Stimulated activated CD4-positive, alpha-beta T cell treated with anti-CD3 and anti-CD28 coated beads, Interleukin-2, amount 100 ng/mL, for 4 hours (primary cell): ENCODE data around the gene TSC1.

ENCODE experiments used
- DNase-seq: peaks from one replicate; pipeline ENCODE4 v3.0.0-alpha.2; 2020; ENCODE audit warnings: low read depth

The TSC1 gene

DNA sequence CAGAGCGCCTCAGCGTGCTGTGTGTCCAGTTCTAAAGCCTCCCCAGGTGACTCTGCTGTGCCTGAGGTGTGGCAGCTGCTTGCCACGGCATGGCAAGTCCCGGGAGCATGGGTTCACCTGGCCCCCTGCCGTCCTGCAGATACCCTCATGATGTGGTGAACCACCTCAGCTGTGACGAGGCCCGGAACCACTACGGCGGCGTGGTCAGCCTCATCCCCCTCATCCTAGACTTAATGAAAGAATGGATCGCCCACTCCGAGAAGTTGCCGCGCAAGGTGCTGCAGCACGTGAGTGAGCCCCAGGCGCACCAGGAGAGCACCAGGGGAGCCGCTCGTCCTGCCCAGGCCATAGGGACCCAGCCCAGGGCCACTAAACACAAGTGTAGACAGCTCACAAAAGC lies 56.3 kb downstream of the TSC1 start:
- no peak for DNase-seq

DNA sequence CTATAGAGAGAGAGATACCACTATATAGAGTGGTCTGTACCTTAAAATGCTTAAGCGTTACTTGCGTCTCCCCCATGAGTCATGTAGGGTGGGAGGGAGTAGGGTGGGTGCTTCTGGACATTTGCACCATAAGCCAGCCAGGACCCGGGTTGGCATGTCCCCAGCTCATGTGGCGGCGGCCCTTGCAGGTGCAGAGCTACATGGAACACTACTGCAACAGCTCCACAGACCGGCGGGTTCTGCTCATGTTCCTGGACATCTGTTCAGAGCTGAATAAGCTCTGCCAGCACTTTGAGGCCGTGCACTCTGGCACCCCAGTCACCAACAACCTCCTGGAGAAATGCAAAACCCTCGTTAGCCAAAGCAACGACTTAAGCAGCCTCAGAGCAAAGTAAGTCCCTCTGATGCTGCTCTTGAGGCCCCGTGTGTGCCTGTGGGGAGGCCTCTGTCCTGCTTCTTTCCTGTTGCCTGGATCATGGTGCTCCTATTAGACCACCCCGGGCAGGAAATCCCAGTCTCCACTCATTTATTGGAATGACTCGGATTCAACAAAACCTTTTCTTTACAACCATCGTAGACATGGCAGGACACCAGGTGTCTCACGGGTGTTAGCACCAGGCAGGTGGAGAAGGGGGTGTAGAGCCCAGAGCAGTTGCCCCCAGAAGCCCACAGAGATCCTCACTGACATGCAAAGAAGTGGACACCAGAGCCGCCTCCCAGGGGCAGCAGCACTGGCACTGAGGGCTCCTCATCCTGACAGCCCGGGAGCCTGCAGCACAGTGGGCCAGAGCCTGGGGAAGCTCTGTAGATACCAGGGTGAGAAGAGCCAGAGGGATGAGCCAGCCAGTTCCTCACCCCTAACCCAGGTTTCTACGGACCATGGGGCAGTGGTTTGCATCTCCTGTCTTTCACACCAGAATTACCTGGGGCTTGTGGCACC lies 57.0 kb downstream of the TSC1 start:
- no peak for DNase-seq

DNA sequence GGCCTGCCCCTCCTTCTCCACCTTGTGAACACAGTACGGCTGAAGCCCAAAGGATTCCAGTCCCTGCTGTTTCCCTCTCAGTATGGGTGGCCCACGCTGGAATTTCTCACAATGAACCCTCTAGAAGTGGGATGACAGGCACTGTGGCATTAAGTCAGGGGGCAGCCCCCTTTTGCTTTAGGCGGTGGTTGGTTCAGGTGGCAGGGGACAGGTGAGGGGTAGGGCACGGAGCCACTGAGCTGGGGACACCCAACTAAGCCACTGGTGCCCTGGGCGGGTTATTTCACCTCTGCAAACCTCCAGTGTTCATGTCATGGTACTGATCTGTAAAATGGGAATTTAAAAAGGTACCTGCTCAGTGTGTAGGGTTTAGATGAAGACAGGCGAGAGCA lies 58.1 kb downstream of the TSC1 start:
- DNase-seq = no peak

DNA sequence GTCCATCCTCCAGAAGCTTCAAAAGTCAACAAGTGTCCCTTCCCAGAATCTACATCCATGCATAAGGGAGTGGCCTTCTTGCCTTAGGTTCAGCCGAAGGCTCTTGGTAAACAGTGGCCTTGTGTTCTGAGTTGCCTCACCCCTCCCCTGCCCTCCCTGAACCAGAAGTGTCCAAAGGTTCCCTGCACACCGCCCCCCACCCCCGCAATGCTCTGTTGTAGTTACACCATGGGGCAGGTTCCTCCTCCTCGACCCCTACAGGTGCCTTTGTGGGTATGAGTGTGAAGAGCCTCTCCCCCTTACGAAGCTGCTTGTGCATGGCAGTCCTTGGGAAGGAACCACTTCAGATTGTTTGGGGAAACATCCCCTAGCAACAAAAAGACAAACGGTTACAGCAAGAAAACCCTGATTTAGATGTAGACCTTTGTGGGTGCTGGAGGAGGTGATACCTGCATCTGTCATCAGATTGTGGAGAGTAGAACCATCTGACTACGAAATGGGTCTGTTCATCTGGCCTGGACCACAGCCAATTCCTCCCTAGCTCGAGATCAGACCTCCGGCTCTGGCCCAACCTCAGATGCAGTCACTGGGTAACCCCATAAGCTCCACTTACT lies 58.6 kb downstream of the TSC1 start:
- DNase-seq = no peak

DNA sequence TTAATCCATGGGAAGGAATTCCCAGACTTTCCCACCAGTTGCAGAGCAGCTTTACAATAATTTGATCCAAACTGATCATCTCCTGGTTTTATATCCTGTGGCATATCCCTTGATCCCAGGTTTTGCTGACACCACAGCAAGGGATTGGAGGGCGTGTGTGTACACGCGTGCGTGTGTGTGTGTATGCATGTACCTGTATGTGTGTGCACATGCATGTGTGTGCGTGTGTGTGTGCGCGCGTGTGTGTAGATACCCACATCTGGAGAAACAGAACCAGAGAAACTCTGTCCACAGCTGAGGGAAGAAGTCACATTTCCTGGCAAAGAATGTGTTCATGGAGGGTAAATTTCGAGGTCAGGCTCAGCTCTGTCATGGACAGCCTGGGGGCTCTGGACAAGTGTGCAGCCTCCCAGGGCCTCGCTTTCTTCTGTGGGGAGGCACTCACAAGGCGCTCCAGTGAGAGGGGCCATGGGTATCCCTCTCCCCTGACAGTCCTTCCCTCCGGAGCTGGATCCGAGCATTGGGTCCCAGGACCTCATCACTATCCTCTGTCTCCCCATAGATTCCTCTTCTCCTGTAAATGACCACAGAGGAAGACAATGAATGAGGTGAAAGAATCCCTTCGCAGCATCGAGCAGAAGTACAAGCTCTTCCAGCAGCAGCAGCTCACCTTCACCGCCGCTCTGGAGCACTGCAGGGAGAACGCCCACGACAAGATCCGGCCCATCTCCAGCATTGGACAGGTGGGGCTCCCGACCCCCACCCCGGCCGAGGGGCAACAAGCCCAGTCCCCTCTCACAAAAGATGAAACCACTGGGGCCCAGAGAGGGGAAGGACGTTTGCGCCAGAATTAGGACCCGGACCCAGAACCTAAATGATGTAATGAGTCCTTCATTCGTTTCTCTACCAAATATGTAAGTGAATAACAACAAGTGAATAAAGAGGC lies 60.8 kb downstream of the TSC1 start:
- no peak for DNase-seq

DNA sequence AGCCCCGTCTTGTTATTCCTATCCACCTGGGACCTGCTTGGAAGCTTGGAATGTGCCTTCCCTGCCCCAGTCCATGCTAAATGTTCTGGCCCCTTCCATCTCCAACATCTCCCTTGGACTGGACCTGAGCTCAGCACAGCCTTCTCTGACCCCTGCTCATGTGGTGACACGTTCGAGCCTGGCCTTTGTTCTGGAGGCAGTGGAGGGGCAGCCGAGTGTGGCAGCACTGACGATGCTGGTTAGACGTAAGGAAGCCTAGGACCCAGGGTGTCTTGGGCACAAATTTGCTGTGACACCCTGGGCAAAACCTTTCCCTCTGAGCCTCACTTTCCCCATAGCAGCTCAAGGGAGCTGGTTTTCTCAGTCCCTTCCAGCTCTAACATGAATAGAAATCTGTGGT lies 61.8 kb downstream of the TSC1 start:
- no peak for DNase-seq

DNA sequence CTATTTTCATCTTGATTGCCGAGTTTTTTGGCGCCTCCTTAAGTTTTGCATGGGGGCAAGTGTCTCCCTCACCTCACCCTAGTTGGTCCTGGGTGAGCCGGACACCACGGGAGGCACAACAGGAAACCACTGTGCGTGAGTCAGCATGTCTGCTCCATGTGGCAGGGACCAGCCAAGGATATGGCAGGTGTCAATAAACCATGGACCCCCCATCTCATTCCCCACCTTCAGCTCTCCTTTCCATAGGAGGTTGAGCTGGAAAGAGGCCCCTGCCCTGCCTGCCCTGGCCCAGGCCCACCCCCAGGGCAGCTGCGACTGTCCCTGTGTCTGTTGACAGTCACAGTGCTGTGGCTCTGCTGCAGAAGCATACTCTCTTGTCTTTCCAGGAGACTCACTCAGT lies 62.6 kb downstream of the TSC1 start:
- no peak for DNase-seq

DNA sequence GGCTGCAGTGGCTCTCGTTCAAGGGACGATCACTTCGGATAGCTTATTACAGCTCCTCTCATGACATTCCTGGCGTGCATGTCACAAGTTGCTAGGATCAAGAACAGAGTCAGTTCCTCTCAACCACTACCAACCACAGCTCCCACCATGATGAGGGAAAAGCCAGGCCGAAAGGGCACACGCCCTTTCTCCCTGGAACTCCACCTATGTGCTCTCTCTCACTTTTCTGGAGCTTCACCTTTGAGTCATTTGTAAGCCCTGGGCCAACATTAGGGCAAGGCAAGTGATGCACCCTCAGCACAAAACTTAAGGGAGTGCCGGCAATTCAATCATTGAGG lies 64.1 kb downstream of the TSC1 start:
- no peak for DNase-seq

DNA sequence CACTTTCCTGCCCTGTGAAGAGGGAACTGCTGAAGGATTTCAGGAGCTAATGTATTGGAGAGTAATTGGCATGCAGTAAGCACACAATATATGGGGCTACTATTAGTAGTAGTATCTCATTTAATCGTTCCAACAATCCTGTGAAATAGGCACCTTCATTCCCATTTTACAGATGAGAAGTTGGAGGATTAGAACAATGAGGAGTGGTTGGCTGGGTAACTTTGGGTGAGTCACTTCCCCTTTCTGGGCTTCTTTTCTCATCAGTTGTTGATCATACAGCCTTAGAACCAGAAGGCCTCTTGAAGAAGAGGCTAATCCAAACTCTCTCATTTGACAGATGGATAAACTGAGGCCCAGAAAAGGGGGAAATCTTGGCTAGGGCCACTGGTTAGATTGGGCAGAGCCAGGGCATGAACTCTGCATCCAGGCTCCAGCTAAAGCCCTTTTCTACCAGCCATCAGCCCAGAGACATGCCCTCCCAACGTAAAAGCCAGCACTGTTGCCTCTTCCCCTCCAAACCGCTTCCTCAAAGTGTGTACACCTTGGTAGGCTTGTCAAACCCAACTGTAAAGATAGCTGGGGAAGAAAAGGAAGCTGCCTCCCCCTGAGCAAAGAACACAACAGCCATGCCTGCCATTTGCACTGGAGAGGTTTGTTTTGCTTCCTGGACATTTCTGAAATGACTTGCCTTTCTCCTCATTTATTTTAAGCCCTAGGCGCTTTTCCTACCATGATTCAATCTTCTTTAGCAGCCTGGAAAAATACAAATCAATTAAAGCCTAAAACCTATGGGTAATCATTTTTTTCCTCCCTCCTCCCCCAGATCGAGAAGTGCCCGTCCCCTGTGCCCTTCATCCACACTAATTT lies 64.7 kb downstream of the TSC1 start:
- no peak for DNase-seq

DNA sequence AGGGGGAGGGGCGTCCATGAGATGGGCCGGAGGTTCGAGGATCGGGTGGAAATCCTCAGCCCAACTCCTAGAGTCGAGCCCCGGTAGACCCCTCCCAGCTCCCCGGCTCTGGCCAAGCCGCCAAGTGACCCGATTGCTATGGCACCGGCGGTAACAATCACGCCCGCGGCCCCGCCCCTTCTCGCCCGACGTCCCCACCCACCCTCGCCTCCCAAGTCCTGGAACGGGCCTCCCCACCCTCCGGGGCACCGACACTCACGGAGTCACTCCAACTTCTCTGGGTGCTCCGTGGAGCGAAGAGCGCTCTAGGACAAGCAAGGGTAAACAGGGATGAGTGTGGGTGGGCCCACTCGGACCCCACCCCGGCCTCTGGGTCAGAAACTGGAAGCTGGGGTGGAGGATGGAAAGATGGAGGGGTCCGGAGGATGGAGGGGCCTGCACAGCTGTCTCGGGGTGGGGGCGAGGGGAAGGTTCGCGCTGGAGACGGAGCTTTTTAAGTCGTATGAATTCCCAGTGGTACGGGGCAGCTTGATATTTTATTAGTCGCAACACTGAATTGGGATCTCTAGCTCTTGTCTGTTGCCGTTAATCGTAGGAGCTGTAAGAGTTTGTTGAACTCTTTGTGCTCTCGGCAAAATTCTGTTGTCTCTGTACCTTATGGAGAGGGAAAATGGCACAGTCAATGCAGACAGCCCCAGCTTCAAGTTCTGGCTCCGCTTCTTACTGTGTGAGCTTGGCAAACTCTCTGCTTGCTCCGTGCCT lies 65.5 kb downstream of the TSC1 start, which contains the start of gene SPACA9:
SPACA9 (plus strand) TSS at position 204 of the 762 bp plus-strand sequence. CDS start 5,050 bp downstream, outside the sequence.
- DNase-seq = peak; percentile 12

DNA sequence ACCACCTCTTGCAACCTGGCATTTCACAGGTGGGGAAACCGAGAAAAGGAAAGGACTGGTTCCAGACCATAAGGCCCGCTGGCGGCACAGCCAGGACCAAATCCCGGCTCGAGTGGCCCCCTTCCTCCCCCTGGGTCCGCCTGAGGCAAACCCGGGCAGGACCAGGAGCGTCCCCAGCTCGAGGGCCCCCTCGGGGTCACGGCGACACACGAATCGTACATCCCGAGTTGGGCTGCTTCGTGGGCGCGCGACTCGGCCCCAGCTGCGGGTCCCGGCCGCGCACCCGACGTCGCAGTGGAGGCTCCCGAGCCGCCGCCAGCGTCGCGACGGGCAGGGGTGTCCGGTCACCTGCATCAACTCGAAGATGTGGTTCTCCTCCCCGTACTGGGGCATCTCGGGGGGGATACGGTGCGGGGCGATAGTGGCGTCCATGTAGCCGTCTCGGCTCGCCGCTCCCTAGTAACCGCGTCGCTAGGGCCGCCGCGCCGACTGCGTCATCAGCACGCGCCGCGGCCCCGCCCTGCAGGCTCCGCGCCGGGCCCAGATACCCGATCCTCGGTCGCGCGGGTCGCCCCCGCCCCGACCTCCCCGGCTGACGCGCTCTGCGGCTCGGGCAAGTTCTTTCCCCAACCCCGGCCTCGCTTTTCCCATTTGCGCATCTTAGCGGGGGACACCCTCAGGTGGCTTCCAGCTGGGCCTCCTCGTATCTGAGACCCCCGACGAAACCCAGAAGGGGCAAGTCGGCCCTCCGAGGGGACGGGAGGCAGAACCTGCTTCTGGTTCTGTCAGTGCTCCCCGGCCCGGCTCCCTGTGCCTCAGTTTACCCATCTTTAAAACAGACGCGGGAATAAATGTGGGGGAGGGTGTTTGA lies 66.4 kb downstream of the TSC1 start, which contains the start of gene AK8:
AK8 (minus strand) TSS at position 461 of the 871 bp plus-strand sequence; CDS start at position 432, 29 bp downstream.
- peak; percentile 68 for DNase-seq

DNA sequence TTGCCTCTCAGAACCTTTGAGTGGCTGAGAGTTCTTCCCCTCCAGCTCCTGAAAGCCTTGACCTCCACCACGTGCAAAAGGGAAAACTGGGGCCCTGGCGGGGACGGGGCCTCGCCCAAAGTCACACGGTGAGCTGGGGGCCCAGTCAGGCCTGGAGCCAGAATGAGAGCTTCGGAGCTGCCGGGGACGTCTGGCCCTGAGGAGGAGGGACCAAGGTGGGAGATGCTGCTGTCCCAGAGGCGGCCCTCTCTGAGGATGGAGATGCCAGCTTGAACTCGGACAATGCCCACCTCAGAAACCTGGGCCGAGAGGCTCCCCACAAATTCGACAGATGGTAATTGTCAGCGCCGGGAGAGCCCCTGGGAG lies 67.0 kb downstream of the TSC1 start:
- no peak for DNase-seq

DNA sequence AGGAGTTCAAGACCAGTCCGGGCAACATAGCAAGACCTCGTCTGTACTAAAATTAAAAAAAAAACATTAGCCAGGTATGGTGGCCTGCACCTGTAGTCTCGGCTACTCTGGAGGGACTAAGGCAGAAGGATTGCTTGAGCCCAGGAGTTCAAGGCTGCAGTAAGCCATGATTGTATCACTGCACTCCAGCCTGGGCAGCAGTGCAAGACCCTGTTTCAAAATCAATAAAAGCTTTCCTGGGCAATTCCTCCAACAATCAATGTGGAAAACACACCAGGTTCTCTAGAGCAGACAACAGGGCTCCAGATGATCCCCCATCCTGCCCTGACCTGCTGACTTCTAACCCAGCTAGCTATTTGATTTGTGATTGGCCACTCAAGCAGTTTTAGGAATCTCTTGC lies 67.6 kb downstream of the TSC1 start:
- no peak for DNase-seq

DNA sequence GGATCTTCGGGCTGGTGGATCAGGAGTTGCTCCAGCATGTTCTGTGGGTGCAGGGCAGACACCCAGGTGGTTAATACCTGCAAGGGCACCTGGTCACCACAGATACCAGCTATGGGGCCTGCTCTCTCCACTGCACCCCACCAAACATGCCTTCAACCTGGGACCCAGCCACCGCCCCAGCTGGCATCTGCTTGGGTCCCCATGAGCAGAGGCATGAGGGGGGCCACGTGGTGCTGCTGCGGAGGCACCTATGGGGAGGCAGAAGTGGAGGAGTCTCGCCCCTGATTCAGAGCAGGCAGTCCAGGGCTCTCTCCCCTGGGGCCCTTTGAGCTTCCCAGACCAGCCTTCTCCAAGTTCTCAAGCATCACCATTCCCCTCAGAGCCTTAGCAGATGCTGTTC lies 69.3 kb downstream of the TSC1 start:
- no peak for DNase-seq

DNA sequence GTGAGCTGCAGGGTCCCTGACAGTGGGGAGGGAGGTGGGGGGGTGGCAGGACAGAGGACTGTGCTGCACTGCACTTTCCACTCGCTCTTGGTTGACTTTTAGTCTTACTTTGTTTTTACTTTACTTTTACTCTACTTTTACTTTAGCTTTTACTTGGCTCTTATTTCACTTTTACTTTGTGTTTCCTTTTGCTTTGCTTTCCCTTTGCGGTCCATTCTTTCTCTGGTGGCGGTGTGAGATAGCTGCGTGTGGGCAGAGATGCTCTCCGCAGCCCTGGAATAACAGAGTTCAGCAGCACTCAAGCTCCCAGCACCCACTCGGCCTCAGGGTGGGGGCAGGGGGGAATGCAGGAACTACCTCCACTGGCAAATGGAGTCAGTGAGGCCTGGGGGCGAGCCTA lies 71.0 kb downstream of the TSC1 start:
- no peak for DNase-seq

DNA sequence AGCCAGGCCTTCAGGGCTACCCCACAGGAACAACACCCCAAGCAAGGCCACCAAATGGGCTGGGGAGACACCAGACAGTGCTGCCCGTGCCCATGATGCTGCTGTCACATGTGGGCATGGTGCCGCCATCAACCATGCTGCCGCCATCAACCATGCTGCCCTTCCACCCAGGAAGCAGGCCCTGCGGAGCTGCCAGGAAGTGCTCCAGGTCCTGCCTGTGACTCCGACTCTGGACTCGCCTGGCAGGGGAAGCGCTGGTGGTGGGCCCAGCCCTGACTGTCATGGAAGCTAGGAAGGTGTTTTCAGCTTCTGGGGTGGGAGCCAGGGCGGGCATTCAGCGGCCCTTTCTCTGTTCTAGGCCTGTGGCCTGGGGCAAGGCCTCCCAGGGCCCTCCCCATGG lies 75.2 kb downstream of the TSC1 start:
- no peak for DNase-seq

DNA sequence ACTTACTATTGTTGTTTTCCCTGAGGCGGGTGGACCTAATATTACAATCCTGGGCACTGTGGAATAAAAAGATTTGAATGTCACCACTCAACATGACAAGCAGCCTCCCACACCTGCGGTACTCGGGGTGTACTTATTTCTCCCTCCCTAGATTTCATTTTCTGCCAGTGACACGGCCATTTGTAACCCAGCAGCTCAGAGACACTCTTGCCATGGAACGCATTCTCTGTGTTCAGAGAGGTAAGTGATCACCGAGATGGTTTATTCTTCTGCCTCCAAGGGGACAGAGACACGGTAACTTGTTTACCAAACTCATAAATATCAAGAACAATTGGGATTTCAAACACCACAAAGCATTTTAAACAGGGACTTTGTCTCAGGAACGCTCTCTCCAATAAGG lies 77.5 kb downstream of the TSC1 start:
- DNase-seq = no peak

DNA sequence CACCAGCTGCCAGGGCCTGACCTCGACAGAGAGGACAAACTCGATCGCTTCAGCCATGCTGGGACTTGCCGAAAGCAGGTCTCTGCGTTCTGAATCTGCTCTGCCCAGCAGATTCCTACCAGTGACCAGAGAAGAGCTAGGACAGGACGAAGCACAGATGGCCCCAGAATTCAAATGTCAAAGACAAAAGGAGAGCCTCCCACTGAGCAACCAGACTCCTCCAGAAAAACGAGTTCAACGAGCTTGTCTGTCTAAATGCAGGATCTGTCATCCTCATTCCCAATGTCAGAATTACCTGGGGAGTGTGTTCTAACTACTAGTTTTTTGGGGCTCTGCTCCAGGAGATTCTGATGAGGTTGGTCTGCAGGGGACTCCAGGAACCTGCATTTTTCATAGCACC lies 79.7 kb downstream of the TSC1 start:
- no peak for DNase-seq

DNA sequence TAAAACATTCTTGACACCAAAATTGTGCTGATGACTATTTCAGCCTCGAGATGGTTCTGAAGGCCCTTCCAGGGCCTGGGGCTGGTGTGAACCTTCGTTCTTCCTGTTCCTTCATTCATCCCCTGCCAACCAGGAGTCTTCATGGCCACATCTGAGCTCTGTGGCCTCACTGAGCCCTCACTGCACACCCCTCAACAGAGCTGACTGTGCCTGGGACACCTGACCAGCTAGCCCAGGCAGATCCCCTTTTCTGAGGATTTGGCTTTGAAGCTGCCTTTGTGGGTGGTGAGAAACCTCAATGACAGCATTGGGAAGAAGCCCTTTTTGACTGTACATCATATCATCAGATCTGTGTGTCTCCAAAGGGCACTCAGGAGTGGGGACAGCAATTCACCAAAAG lies 80.1 kb downstream of the TSC1 start:
- DNase-seq = no peak

DNA sequence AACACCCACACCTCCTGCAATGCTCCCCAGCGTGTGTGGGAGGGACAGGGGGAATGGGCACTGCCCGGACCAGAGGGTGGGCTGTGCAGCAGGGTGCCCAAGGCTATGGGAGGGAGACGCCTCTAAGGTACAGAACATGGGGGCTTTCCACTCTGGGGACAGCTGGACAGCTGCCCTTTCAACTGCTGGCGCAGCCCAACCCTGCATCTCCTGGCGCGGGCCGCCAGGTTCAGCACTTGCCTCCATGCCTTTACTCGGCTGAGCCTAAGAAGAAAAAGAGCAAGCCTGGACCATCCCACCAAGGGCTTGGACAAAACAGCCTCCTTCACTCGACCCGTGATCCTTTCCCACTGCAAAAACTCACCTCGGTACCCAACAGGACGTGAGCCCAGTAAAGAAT lies 81.3 kb downstream of the TSC1 start:
- DNase-seq = no peak
